Esophagus muscularis mucosa (tissue), 4 donors: ENCODE measurements around the gene SHISA8. TPM values are rescaled to one million over a fixed set of nuclear protein-coding genes. Genes with fewer than 3 reads are reported as not detected.

ENCODE experiments used
- DNase-seq: peaks from one replicate; pipeline ENCODE4 v3.0.0-alpha.2; 2017; ENCODE audit errors: extremely low spot score
- H3K27ac ChIP-seq, 4 donors: fragments of 200-600 bp; sonication (generic); replicated peaks in 1 of 4; 1 replicate in 3 of 4; 2 replicates in 1 of 4; pipeline ENCODE4 v1.5.1; 2016 to 2019; ENCODE audit warnings: mild to moderate bottlenecking in 1 of 4
- H3K27me3 ChIP-seq, 4 donors: fragments of 200-600 bp; sonication (generic); one replicate each; pipeline versions ENCODE4 v1.5.1 to v1.6.0; 2016 to 2019
- H3K36me3 ChIP-seq, 4 donors: fragments of 200-600 bp; sonication (generic); one replicate each; pipeline ENCODE4 v1.5.1; 2016 to 2019
- H3K4me1 ChIP-seq, 4 donors: fragments of 200-600 bp; sonication (generic); one replicate each; pipeline ENCODE4 v1.5.1; 2016 to 2019
- H3K4me3 ChIP-seq, 4 donors: fragments of 200-600 bp; sonication (generic); 1 replicate in 2 of 4; 2 replicates in 2 of 4; pipeline ENCODE4 v1.5.1; 2016 to 2019; ENCODE audit warnings: mild to moderate bottlenecking in 4 of 4, moderate library complexity in 1 of 4
- H3K9me3 ChIP-seq, 4 donors: fragments of 200-600 bp; sonication (generic); 1 replicate in 3 of 4; 2 replicates in 1 of 4; pipeline ENCODE4 v1.5.1; 2016 to 2019
- EP300 ChIP-seq: sonication (generic); formaldehyde crosslinking; IDR thresholded peaks from one replicate; pipeline ENCODE4 v1.6.1; 2017; ENCODE audit warnings: antibody characterized with exemption
- POLR2A ChIP-seq: fragments of 450-650 bp; IDR thresholded peaks from one replicate; pipeline ENCODE4 v1.6.1; 2017; ENCODE audit warnings: antibody characterized with exemption, moderate library complexity, mild to moderate bottlenecking, low read depth
- POLR2AphosphoS5 ChIP-seq, 2 donors: sonication (generic); formaldehyde crosslinking; IDR thresholded peaks; one replicate each; pipeline ENCODE4 v1.6.1; 2017; ENCODE audit warnings: antibody characterized with exemption in 2 of 2
- WGBS: methylation state at CpG from one replicate; pipeline ENCODE4 v1.1.5; 2018; 5-methylcytosine and 5-hydroxymethylcytosine counted together
- intact Hi-C: fragments of 100-400 bp; cut with DNase I; formaldehyde crosslinking; loops from one replicate; pipeline ENCODE4 v1.15.1; 2023
- total RNA-seq, 4 donors: library from RNA; depleted of rRNA; stranded (reverse); fragments of >200 nt; gene quantifications; one replicate each; pipeline versions ENCODE4 v1.1.0 to v1.2.1, GENCODE V29; 2016
- TF ChIP-seq, protein P1 (sequence below), 3 experiments: fragments of 200-600 bp in 2 of 3; fragments of 450-650 bp in 1 of 3; sonication (generic) in 2 of 3; IDR thresholded peaks; one replicate each; pipeline ENCODE4 v1.5.1; 2017 to 2019; ENCODE audit warnings: antibody characterized with exemption in 3 of 3, mild to moderate bottlenecking in 2 of 3, moderate library complexity in 1 of 3

Gene SHISA8
- total RNA-seq, 4 donors from 2014 or later: 0.83 TPM; not detected in 3

DNA sequence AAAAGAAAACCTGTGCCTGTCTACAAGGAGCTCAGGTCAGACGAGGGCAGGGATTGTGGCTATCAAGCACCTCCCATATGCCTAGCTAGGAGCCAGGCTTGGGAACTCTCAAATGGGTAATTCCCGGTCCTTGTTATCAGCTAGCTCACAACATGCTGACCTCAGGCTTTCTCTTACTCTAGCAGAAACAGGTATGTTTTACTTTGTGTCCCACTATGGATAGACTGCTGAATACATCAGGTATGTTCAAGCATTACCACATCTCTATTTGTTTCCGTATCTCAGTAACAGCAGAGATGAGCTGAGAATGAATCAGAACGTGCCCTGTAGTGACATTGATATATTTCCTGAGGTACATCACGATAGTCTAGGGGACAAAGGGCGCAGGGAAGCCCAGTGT lies 29.4 kb downstream of the SHISA8 start:
- TF ChIP-seq EP300 (no peak), POLR2AphosphoS5 (IDR thresholded peaks at IDR 0.05) (no peak), POLR2A (no peak)
- TF ChIP-seq, protein P1, sequence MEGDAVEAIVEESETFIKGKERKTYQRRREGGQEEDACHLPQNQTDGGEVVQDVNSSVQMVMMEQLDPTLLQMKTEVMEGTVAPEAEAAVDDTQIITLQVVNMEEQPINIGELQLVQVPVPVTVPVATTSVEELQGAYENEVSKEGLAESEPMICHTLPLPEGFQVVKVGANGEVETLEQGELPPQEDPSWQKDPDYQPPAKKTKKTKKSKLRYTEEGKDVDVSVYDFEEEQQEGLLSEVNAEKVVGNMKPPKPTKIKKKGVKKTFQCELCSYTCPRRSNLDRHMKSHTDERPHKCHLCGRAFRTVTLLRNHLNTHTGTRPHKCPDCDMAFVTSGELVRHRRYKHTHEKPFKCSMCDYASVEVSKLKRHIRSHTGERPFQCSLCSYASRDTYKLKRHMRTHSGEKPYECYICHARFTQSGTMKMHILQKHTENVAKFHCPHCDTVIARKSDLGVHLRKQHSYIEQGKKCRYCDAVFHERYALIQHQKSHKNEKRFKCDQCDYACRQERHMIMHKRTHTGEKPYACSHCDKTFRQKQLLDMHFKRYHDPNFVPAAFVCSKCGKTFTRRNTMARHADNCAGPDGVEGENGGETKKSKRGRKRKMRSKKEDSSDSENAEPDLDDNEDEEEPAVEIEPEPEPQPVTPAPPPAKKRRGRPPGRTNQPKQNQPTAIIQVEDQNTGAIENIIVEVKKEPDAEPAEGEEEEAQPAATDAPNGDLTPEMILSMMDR (IDR thresholded peaks at IDR 0.05): no peak
- intact Hi-C loops: no loop called here
- peaks cover 68 to 100% (median 95%) of the 10 kb centered on the region in 4 donors for H3K36me3 ChIP-seq
- no peaks in the 10 kb centered on the region for H3K4me1 ChIP-seq
- WGBS: 87% methylated on average over 6 of the region's 6 CpGs
- no peak for DNase-seq
- no peaks in the 10 kb centered on the region for H3K27me3 ChIP-seq
- H3K27ac ChIP-seq: no peak overlapping the region
- no peaks in the 10 kb centered on the region for H3K9me3 ChIP-seq
- H3K4me3 ChIP-seq: no peak overlapping the region

DNA sequence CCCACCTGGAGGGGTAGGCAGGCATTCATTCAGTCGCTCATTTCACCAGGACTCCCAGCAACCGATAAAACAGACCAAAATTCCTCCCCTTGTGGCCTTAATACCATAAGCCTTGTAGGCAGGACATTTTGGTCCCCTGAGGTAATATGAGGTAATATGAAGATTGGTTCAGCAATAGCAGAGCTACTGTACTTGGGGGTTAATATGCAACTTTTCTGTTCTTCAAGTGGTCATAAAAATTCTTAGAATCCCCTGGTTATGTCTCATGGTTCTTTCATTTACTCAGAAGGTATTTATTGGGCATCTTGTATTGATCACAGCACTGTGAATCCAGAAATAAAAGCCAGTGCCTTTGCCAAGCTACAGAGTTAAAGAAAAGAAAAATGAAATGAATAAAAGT lies 29.8 kb downstream of the SHISA8 start:
- Histone ChIP-seq H3K27ac (no peak overlapping the region), H3K27me3 (no peaks in the 10 kb centered on the region), H3K4me3 (no peak overlapping the region), H3K4me1 (no peaks in the 10 kb centered on the region), H3K9me3 (no peaks in the 10 kb centered on the region), H3K36me3 (peaks cover 66 to 100% (median 95%) of the 10 kb centered on the region in 4 donors)
- TF ChIP-seq POLR2A: no peak
- TF ChIP-seq, protein P1 (IDR thresholded peaks at IDR 0.05): no peak
- no peak for TF ChIP-seq EP300
- no peak for TF ChIP-seq POLR2AphosphoS5 (IDR thresholded peaks at IDR 0.05)
- 100% methylated on average over 2 of the region's 2 CpGs for WGBS
- intact Hi-C loops: no loop called here
- no peak for DNase-seq

DNA sequence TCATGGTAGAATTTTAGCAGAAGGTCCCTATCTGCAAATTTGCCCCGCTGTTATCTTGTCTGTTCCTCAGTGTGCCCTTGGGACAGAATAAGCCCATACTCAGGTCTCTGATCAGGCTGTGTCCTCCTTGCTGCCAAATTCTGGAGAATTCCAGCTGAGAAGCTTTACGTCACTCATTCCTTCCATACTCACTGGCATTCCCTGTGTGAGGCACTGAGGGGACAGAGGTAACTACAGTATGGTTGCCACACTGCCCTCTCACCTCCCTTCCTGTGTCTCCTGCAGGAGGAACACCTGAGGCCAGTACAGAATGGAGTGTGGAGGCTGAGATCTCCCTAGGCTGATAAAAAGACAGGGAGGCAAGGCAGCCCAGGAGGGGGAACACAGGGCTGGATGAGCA lies 31.5 kb downstream of the SHISA8 start:
- peaks cover 67 to 100% (median 95%) of the 10 kb centered on the region in 4 donors for H3K36me3 ChIP-seq
- no peak for DNase-seq
- H3K27ac ChIP-seq: no peak overlapping the region
- no peak overlapping the region for H3K4me3 ChIP-seq
- 86% methylated on average over 2 of the region's 2 CpGs for WGBS
- no peaks in the 10 kb centered on the region for H3K4me1 ChIP-seq
- H3K27me3 ChIP-seq: no peaks in the 10 kb centered on the region
- TF ChIP-seq POLR2AphosphoS5 (IDR thresholded peaks at IDR 0.05) (no peak), EP300 (no peak), POLR2A (no peak)
- TF ChIP-seq, protein P1 (IDR thresholded peaks at IDR 0.05): no peak
- intact Hi-C loops: no loop called here
- no peaks in the 10 kb centered on the region for H3K9me3 ChIP-seq

DNA sequence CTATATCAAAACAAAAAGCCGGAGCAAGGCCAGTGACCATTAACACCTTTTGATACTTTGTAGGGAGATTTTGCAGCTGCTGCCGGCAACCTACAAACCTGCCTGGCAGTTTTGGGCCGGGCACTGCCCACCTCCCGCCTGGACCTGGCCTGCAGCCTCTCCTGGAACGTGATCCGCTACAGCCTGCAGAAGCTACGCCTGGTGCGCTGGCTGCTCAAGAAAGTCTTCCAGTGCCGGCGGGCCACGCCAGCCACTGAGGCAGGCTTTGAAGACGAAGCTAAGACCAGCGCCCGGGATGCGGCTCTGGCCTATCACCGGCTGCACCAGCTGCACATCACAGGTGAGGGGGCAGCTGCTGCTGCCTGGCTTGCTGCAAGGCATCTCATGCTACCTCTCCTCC lies 34.2 kb downstream of the SHISA8 start:
- TF ChIP-seq POLR2AphosphoS5 (IDR thresholded peaks at IDR 0.05): no peak
- TF ChIP-seq, protein P1 (IDR thresholded peaks at IDR 0.05): no peak
- WGBS: 94% methylated on average over 16 of the region's 16 CpGs
- intact Hi-C loops: no loop called here
- Histone ChIP-seq H3K4me1 (no peaks in the 10 kb centered on the region), H3K27me3 (no peaks in the 10 kb centered on the region), H3K9me3 (no peaks in the 10 kb centered on the region), H3K4me3 (no peak overlapping the region), H3K27ac (no peak overlapping the region), H3K36me3 (peaks cover 75 to 100% (median 94%) of the 10 kb centered on the region in 4 donors)
- no peak for DNase-seq

DNA sequence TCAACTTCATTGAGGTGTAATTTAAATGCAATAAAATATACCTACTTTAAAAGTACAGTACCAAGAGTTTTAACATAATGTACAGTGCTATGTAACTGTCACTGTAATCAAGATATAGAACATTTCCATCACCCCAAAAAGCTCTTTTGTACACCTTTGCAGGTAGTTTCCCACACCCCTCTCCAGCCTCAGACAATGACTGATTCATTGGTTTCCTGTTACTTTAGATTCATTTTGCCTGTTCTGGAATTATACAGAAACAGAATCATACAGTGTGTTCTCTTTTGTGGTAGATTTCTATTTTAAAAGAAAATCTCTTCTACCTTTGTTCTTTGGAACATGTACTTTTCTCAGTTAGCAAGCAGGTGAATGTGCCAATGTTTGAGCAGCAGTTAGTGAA lies 38.2 kb downstream of the SHISA8 start:
- intact Hi-C loops: no loop called here
- DNase-seq: no peak
- H3K27me3 ChIP-seq: no peaks in the 10 kb centered on the region
- peaks cover 0 to 5% (median 0%) of the 10 kb centered on the region in 4 donors for H3K4me1 ChIP-seq
- TF ChIP-seq POLR2AphosphoS5 (IDR thresholded peaks at IDR 0.05) (no peak), EP300 (no peak), POLR2A (no peak)
- no peak overlapping the region for H3K27ac ChIP-seq
- H3K36me3 ChIP-seq: peaks cover 50 to 100% (median 83%) of the 10 kb centered on the region in 4 donors
- H3K9me3 ChIP-seq: no peaks in the 10 kb centered on the region
- H3K4me3 ChIP-seq: no peak overlapping the region
